Germinal center (tissue), 1 donor: Measurements from ENCODE around the gene MRGPRF.
"Not testable (repeated sequence)": the region's sequence is repeated elsewhere in the genome, so short reads cannot be mapped to it uniquely, and the experiment has no call there.

Experiments
- DNase-seq: peaks from one replicate; pipeline ENCODE4 v3.0.0; 2012; ENCODE audit warnings: mixed read lengths, low spot score

The MRGPRF gene

GRCh38 chr11:69002570-69003231 lies 10.3 kb downstream of the MRGPRF start:
- DNase-seq, result no peak

GRCh38 chr11:69002110-69002569 lies 10.9 kb downstream of the MRGPRF start:
- DNase-seq, result no peak

GRCh38 chr11:69001243-69002081 lies 11.6 kb downstream of the MRGPRF start:
- DNase-seq, result no peak

GRCh38 chr11:69000831-69001242 lies 12.2 kb downstream of the MRGPRF start:
- DNase-seq, result no peak

GRCh38 chr11:69000391-69000790 lies 12.7 kb downstream of the MRGPRF start:
- no peak for DNase-seq

GRCh38 chr11:68999748-69000355 lies 13.2 kb downstream of the MRGPRF start:
- not testable (repeated sequence) for DNase-seq

GRCh38 chr11:68999093-68999747 lies 13.8 kb downstream of the MRGPRF start:
- DNase-seq, result no peak

- DNase-seq, result no peak
Observed at GRCh38 chr11:68998390-68998911, 14.6 kb downstream of the MRGPRF start.

- DNase-seq, result no peak
Observed at GRCh38 chr11:68997995-68998348, 15.1 kb downstream of the MRGPRF start.

- DNase-seq, result no peak
Observed at GRCh38 chr11:68997124-68997994, 15.7 kb downstream of the MRGPRF start.

- DNase-seq, result no peak
Observed at GRCh38 chr11:68996376-68997123, 16.5 kb downstream of the MRGPRF start.

GRCh38 chr11:68994894-68995285 lies 18.2 kb downstream of the MRGPRF start:
- DNase-seq, result no peak

- no peak for DNase-seq
Observed at GRCh38 chr11:68994161-68994893, 18.7 kb downstream of the MRGPRF start.

- no peak for DNase-seq
Observed at GRCh38 chr11:68993546-68993945, 19.5 kb downstream of the MRGPRF start.

- DNase-seq, result no peak
Observed at GRCh38 chr11:68992743-68993255, 20.2 kb downstream of the MRGPRF start.

GRCh38 chr11:68990995-68991780 lies 21.9 kb downstream of the MRGPRF start:
- no peak for DNase-seq

GRCh38 chr11:68989936-68990606 lies 23.0 kb downstream of the MRGPRF start:
- DNase-seq, result no peak

- no peak for DNase-seq
Observed at GRCh38 chr11:68988491-68988890, 24.6 kb downstream of the MRGPRF start.
